D341Med (cell line): Measurements from ENCODE around the gene GNAO1.

Source experiments
- DNase-seq: peaks from one replicate; pipeline ENCODE4 v3.0.0; 2012; ENCODE audit warnings: low spot score

GNAO1 gene

GRCh38 chr16:56198006-56198754 is 6.9 kb downstream of the GNAO1 start:
- no peak for DNase-seq

GRCh38 chr16:56198755-56199114 is 7.4 kb downstream of the GNAO1 start:
- no peak for DNase-seq

DNA sequence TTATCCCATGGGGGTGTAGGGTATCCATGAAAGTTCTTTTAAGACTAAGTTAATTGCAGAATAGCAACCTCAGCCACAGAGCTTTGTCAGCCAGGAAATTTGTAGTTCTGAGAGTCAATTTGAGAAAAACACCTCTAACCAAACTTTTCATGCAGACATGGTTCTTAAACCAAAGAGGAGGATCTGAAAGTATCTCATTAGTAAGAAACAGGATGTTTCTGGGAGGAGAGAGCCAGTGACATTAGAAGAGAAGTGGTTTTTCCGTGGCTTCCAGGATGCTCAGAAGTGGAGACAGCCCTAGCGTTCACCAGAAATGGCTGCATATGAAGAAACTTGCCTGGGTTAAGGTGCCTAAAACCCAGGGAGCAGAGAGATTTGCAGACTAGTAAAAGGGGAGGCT is 7.9 kb downstream of the GNAO1 start:
- no peak for DNase-seq

GRCh38 chr16:56201030-56201429 is 9.7 kb downstream of the GNAO1 start:
- no peak for DNase-seq

DNA sequence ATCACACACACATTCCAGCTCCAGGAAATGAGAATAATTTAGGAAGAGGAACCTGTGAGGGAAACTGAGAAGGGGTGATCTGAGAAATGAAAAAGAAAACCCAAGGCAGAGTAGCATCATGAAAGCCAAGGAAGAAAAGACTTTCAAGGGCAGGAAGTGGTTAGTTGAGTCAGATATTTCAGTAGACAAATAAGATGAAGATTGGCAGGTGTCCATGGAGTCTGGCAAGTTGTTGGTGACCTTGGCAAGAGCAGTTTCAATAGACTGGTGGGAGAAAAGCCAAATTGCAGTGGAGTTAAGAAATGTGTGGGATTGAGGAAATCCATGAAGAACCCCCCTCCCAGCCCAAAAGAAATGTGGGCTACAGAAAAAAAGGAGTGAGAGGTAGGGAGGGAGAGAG is 10.7 kb downstream of the GNAO1 start:
- DNase-seq: no peak

DNA sequence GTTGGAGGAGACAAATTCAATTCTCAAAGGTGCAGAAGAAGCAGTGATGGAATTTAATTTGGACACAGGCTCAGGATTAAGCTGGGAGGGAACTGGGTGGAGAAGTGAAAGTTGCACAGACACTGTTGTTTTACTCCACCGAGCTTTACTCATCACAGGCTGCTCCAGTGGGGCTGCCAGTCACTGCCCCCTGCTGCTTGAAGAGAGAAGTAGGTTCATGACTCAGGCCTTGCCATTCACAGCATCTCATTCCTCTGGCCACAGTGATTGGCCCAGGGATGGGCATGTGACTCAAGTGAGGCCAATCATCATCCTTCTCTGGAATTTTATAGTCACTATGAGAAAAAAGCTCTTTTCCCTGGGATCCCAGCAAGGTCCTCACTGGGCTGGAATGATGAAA is 11.8 kb downstream of the GNAO1 start:
- DNase-seq: peak; percentile 46

- DNase-seq: no peak
Measured at GRCh38 chr16:56204816-56205215, 13.5 kb downstream of the GNAO1 start.

DNA sequence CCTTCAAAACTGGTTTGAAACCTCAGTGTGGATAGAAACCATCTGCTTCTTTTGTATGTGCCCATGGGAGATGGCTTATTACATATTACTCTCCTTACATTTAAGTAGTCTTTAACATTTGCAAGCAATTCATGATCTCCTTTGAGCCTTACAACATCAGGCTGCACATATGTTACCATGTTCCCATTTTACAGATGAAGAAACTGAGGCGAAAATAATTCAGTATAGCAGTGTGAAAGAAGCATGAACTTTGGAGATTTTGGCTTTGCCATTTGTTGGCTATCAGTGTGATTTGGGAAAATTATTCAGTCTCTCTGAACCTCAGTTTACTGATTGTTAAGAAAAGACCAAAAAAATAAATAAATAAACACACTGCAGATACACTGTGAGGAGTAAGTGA is 15.7 kb downstream of the GNAO1 start:
- no peak for DNase-seq

DNA sequence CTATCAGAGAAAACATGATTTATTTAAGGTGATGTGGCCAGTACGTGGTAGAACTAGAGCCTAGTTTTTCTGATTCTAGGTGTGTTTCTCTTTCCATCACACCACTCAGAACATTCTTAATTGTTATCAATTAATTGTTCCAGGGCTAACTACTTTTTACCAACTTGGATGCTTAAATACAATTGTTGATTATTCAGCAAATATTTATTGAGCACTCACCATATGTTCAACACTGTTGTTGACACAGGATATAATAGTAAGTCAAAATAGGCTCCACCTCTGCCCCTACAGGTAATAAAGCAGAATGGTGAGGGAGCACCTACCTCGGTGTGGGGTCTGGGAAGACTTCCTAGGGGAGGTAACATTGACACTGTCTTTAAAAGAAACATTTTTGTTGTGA is 16.1 kb downstream of the GNAO1 start:
- no peak for DNase-seq

DNA sequence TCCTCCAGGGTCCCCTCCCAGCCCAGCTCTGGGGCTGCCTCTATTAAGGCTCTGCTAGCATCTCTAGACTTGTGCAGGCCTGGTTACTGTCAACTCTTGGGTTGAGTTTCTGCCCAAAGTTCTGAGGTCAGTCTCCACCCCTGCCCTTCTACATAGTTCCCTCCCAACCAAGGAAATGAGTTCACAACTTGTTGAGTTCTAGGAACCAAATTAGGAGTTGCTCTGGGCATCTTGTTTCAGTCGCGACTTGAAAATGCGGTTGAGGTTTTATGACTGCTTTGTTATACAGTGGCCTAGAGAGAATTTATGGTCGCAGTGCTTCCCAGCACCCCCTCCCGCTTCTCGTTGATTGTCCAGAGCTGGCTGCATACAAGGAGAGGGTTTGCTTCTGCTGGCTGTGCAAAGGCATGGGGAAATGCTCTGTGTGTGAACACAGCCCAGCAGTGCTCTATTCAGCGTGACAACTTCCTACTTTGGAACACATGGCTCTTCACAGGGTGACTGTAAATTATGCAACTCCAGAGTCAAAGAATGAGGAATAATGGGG is 20.2 kb downstream of the GNAO1 start:
- DNase-seq: no peak

DNA sequence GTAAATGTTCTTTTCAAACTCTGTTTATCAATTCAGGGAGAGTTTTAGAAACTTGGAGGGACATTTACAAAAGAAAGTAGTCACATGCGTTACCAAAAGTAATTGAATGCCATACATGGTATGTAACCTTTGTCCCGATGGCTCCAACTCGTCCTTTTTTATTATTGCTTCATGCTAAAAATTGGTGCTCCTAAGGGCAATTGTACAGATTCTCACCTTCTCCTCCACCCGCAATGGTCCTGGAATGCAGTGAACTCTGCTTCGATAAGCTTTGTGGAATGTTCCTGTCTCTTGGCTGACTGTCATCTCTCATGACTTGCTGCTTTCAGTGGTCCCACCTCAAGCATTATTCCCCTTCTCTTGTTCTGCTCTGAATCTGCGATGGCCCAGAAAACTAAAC is 20.9 kb downstream of the GNAO1 start:
- DNase-seq: no peak

DNA sequence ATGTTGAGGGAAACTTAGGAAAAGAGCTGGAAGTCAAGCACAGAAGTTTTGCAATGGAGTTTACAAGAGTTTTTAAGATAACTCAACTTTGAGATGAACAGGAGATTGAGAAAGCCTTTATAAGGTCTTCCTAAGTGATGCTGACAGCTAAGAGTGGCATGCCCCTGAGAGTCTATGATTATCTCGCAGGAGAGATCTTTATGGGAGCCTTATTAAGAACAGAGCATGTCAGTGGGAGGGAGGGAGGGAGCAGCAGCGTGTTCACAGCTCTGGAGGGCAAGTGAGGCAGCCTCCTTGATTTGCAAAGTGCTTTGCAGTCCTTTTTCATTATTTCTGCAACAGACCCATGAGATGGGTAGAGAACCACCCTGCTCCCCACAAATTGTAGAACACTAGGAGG is 30.7 kb downstream of the GNAO1 start:
- no peak for DNase-seq

- DNase-seq: no peak
Measured at GRCh38 chr16:56222474-56222997, 31.2 kb downstream of the GNAO1 start.

DNA sequence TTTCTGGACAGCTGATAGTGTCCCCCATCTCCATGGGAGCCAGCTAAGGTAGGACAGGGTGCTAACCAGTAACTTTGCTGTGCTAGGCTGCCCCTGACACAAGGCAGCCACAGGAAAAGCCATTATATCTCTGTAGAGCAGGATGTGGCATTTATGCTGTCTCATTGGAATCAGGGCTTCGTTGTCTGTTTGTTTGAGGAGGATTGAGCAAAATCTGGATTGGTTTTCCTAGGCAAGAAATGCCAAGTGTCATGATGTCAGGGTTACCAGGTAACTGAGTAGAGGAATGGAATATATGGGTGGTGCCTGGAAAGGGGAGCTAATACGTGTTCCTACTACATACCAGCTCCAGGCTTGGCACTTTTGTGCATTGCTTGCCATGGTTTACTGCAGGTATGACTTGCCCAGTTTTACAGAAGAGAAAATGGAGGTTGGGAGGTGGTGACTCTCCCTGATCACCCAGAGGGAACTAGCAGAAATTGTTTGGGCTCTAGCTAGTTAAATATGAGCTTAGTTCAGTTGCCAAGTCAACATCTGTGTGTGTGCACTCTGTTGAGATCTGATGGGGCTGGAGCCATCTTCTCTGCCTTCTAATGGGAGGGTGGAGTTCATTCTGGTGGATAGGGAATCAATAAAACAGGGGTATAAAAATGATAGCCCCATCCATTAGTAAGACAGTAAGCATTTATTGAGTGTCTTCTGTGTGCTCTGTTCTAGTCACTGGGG is 33.9 kb downstream of the GNAO1 start:
- no peak for DNase-seq

- DNase-seq: no peak
Measured at GRCh38 chr16:56226187-56226586, 34.9 kb downstream of the GNAO1 start.

DNA sequence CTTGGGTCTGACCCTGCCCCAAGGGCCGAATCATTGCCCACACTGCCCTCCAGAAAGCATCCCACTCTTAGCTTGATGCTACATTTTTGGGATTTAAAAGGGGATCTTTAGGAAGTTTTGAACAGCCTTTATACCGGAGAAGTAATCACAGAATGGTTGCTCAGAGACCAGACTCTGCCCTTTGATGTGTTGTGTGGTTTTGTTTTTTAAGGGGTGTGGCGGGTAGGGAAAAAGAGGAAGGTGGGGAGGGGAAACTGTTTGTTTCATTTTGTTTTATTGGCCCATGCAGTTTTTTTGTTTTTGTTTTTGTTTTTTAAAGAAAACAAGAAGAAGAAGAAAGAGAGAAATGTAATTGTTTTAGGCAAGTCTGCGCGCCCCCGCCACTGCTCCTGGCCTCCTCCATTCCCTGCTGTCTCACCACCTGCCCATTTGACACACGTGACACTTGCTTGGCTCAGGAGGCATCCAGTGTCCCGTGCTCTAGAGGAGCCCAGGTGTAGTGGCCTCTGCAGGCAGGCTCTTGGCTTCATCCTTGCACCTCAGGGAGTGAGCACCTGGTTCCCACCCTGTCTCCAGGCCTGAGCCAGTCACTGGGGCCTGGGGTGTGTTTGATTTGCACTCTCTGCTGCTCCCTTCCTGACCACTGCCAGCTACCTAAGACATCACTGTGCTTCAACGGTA is 35.7 kb downstream of the GNAO1 start:
- DNase-seq: no peak

DNA sequence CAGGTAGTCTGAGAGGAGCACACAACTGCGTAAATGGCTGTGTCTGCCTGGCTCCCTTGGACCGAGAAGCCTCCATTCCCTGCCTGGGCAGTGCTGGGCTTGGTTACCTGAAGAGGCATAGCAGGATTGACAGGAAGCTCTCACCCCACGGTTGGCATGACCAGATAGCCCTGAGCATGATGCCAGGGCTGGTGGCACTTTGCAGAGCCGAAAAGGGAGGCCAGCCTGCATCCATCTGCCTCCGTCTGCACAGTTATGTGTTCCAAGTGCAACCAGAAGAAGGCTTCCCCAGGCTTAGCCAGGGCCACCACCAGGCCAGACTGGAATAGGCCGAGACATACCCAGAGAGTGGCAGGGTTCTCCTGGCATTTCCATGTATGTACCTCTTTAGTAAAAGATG is 36.6 kb downstream of the GNAO1 start:
- DNase-seq: no peak

DNA sequence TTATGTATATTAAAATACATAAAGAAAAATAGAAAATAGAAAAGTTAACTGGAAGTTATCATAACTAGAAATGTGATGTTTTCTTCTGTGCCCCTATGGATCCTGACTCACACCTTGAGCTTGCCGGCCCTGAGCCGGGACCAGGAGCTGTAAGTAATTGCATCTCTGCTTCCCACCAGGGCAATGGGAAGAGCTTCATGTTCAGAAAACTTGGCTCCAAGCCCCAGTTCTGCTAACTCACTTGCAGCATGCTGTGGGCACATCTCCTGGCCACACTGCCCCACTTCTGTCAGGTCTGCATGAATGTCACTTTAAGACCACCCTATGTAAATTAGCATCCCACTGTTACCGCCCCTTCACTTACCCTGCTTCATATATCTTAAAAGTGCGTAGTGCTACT is 37.2 kb downstream of the GNAO1 start:
- no peak for DNase-seq

DNA sequence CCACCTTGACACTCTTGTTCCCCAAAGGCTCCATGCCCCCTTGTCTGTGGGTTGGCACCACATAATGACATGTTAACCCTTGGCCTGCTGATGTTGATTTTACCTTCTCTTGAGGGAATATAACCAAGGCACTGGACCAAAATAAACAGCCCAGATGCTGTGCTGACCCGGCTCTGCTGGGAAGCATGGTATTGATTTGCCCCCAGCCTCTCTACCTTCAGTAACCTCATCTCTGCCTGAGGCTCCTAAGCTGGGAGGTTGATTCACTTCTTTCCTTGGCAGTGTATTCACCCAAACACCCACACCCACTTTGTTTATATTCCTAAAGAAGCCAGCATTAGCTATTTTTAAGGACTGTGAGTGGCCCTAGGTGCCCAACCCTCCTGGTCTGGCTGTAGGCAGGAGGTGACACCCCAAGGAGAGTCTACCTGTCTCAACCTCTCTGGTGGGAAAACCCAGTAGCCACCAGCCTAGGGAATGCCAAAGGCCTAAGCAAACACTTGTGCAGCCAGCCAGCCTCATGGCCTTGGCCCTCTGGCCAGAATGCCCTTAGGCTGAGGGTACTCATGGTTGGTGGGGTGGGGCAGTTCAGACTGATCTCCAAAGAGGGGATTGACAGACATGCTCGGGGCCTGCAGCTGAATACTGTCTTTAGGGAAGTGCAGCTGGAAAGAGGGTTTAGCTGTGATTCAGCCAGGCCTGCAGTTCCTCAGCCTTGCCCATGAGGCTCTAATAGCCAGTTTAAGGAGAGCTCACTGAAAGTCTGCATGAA is 42.7 kb downstream of the GNAO1 start:
- no peak for DNase-seq

DNA sequence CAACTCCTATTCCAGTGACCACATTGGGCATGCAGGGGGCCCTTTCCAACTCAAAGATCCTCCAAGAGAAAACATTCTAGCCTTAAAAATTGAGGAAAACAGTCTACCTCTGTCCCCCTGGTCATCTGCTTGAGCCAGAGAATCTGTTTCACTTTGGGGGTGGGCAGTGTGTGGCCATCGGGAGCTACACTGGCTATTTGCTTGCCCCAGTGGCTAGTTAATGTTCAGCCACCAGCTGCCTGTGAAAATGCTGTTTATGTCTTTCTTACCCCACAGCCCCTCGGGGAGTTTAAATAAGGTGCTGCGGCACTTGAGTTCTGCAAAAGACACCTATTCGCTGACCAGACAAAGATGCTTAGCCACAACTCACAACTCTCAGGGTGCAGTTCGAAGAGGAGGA is 43.4 kb downstream of the GNAO1 start:
- DNase-seq: no peak

- no peak for DNase-seq
Measured at GRCh38 chr16:56237451-56237930, 46.2 kb downstream of the GNAO1 start.

DNA sequence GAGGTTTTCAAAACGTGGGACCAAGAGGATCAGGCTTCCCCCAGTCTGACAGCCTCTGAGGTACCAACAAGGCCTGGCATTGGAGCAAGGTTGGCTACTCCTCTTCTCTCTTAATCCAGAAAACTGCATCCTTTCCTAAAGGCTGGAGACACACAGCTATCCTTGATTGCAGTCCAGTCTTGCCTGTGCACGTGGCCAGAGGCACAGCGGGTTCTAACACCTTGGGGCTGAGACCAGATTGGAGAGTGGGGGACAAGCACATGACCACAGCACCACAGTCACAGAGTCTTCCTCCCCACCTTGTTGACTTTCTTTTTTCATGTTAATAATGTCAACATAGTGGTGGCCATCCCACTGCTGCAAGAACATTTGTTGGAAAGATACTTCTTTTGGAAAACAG is 46.9 kb downstream of the GNAO1 start:
- no peak for DNase-seq
